Measurements from ENCODE around the gene PI4KA. TPM values are rescaled to one million over a fixed set of nuclear protein-coding genes. Genes with fewer than 3 reads are reported as not detected.
"Not testable (repeated sequence)": the region's sequence is repeated elsewhere in the genome, so short reads cannot be mapped to it uniquely, and the experiment has no call there.

Gene PI4KA
- total and polyA plus RNA-seq, 3 experiments from 2014 or later = 64.9 to 65.8 (median 65.5) TPM

DNA sequence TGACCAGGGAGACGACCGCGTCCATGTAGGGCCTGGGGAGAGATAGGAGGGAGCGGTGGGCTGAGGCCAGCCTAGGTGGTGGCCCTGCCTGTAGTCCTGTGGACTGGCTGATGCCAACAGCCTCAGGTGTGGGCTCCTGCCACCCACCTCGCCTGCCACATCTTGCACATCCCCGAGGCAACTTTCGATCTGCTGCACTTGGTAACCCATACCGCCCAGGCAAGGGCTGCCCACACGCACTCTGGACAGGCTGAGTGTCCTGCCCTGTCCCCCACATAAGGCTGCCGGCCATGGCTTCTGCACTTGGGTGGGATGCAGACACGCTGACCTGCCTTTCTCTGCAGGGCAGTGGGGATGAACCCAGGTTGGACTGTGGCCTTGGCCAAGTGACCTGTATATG is 148.6 kb downstream of the PI4KA start:
- H3K36me3 ChIP-seq (ENCODE audit: insufficient read depth, low read length); H3K27me3 Mint-ChIP-seq; DNase-seq; H3K27me3 ChIP-seq (ENCODE audit: insufficient read depth, low read length, poor library complexity, severe bottlenecking); H3K4me3 Mint-ChIP-seq; H3K27ac ChIP-seq (ENCODE audit: low read depth, low read length); H3K4me1 Mint-ChIP-seq; POLR2A ChIA-PET; H3K4me1 ChIP-seq (ENCODE audit: insufficient read depth, low read length); CTCF ChIA-PET; H3K9me3 Mint-ChIP-seq; H3K4me3 ChIP-seq (ENCODE audit: low read length); H3K27ac Mint-ChIP-seq; H3K9me3 ChIP-seq (ENCODE audit: low read length): not testable (repeated sequence)
- H3K36me3 Mint-ChIP-seq = peaks cover 0 to 40% (median 3%) of the 10 kb centered on the region in 3 donors

DNA sequence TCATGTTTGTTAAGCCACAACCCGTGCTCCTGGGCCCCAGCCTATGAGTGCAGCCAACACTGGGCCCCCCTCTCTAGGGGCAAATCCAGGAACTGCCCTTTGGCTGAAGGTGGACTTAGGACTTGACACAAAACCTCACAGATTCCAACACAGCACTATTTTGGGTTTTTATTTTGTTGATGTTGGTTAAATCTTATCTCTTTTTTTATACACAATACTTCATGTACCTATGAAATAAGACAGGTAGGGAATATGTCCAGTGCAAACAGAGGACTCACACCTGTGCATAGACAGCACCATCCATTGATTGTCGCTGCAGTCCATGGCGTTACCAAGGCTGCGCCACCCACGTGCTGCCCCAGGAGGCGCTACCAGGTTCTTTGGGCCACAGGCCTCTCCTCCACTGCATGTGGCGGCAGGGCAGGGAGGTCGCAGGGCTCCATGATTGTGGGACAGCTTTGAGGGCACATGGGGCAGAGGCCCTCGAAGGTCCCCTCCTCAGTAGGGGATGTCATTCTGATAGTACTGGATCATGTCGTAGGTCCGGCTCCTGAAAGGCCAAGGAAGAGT is 151.0 kb downstream of the PI4KA start:
- H3K4me3 ChIP-seq (ENCODE audit: low read length); H3K9me3 ChIP-seq (ENCODE audit: low read length); CTCF ChIA-PET; DNase-seq; H3K4me1 ChIP-seq (ENCODE audit: insufficient read depth, low read length); H3K9me3 Mint-ChIP-seq; H3K36me3 ChIP-seq (ENCODE audit: insufficient read depth, low read length); H3K27me3 Mint-ChIP-seq; H3K4me3 Mint-ChIP-seq; H3K4me1 Mint-ChIP-seq; H3K27me3 ChIP-seq (ENCODE audit: insufficient read depth, low read length, poor library complexity, severe bottlenecking); H3K27ac ChIP-seq (ENCODE audit: low read depth, low read length); POLR2A ChIA-PET: not testable (repeated sequence)
- Mint-ChIP-seq H3K36me3 (peaks cover 0 to 31% (median 3%) of the 10 kb centered on the region in 3 donors), H3K27ac (peak overlapping the region in 1 of 8 donors; percentile 27)

DNA sequence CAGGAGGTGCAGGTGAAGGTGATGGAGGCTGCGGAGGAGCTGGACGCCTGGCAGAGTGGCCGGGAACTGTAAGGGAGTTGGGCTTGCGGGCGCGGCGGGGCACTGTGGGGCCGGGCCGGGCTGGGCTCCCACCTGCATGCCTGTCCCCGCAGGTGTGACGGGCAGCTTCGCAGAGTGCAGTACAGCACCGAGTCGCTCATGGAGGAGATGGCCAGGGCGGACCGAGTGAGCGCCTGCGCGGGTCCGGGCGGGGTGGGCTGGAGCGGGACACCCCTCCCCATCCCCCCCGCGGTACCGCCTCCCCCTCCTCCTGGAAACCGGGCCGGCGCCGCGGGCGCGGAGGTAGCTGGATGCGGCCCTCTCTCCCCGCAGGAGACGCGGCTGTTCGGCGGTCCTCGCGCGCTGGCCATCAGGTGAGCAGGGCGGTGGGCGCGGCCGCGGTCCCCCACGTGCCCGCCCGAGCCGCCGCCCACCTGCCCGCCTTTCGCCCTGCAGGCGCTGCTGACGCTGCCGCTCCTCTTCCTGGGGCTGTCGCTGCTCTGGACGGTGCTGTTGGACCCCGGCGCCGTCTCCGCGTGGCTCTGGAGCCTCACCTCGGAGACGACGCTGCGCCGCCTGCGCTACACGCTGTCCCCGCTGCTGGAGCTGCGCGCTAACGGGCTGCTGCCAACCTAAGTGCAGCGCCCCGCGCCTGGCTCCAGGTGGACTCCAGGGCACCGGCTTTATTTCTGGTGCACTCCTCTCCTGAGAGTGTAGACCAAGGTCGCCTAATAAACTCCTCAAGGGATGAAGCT is 154.6 kb downstream of the PI4KA start:
- not testable (repeated sequence) for H3K36me3 ChIP-seq (ENCODE audit: insufficient read depth, low read length); H3K9me3 ChIP-seq (ENCODE audit: low read length); H3K27me3 ChIP-seq (ENCODE audit: insufficient read depth, low read length, poor library complexity, severe bottlenecking); H3K27ac ChIP-seq (ENCODE audit: low read depth, low read length); H3K27me3 Mint-ChIP-seq; H3K4me3 ChIP-seq (ENCODE audit: low read length); H3K9me3 Mint-ChIP-seq; H3K4me1 ChIP-seq (ENCODE audit: insufficient read depth, low read length)
- Mint-ChIP-seq H3K27ac (peak overlapping the region in 3 of 8 donors; percentile 19 to 63 (median 57)), H3K4me3 (peak overlapping the region; percentile 63 to 98 (median 77)), H3K4me1 (peaks cover 14 to 18% (median 15%) of the 10 kb centered on the region in 3 donors), H3K36me3 (peaks cover 0 to 16% (median 4%) of the 10 kb centered on the region in 3 donors)
- peak; percentile 11 to 55 (median 18) for DNase-seq
- POLR2A ChIA-PET = interaction anchor here (1.0 to 1.4 kb wide), 5 partner anchors 133 to 587 kb away, joined by 3 to 8 read pairs (median 5); partner anchors contain the start of gene TRMT2A
- CTCF ChIA-PET = interaction anchor here (0.8 to 1.4 kb wide), 3 partner anchors 97 to 309 kb away, joined by 3 to 4 read pairs (median 3); no protein-coding TSS in a partner anchor

DNA sequence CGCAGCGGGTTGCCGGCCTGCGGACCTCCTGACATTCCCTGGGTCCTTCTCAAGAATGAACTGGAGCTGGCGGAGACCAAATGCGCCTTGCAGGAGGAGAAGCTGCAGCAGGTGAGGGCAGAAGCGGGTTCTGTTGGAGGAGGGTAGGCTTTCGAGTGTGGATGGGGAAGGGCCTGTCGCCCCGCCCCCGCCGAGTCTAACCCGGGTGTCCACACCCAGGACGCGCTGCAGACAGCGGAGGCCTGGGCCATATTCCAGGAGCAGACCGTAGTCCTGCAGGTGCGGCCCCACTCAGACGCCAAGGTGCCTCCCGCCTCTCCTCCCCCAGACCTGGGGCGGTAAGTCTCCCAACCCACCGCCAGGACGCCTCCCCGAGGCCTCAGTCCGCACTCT is 155.2 kb downstream of the PI4KA start:
- H3K4me3 ChIP-seq (ENCODE audit: low read length); H3K27me3 Mint-ChIP-seq; H3K27me3 ChIP-seq (ENCODE audit: insufficient read depth, low read length, poor library complexity, severe bottlenecking); H3K4me1 ChIP-seq (ENCODE audit: insufficient read depth, low read length); H3K27ac ChIP-seq (ENCODE audit: low read depth, low read length); H3K9me3 ChIP-seq (ENCODE audit: low read length); CTCF ChIA-PET; H3K36me3 ChIP-seq (ENCODE audit: insufficient read depth, low read length); H3K9me3 Mint-ChIP-seq: not testable (repeated sequence)
- H3K4me3 Mint-ChIP-seq = peak overlapping the region; percentile 91 to 99 (median 98)
- POLR2A ChIA-PET = interaction anchor here (1.0 to 1.4 kb wide), 6 partner anchors 133 to 586 kb away, joined by 3 to 8 read pairs (median 4); partner anchors contain the start of gene TRMT2A
- H3K36me3 Mint-ChIP-seq = peaks cover 0 to 16% (median 4%) of the 10 kb centered on the region in 3 donors
- peak in 2 of 5 donors; percentile 62 to 69 for DNase-seq
- H3K27ac Mint-ChIP-seq = peak overlapping the region in 3 of 8 donors; percentile 90 to 100 (median 100)
- peaks cover 14 to 18% (median 15%) of the 10 kb centered on the region in 3 donors for H3K4me1 Mint-ChIP-seq

DNA sequence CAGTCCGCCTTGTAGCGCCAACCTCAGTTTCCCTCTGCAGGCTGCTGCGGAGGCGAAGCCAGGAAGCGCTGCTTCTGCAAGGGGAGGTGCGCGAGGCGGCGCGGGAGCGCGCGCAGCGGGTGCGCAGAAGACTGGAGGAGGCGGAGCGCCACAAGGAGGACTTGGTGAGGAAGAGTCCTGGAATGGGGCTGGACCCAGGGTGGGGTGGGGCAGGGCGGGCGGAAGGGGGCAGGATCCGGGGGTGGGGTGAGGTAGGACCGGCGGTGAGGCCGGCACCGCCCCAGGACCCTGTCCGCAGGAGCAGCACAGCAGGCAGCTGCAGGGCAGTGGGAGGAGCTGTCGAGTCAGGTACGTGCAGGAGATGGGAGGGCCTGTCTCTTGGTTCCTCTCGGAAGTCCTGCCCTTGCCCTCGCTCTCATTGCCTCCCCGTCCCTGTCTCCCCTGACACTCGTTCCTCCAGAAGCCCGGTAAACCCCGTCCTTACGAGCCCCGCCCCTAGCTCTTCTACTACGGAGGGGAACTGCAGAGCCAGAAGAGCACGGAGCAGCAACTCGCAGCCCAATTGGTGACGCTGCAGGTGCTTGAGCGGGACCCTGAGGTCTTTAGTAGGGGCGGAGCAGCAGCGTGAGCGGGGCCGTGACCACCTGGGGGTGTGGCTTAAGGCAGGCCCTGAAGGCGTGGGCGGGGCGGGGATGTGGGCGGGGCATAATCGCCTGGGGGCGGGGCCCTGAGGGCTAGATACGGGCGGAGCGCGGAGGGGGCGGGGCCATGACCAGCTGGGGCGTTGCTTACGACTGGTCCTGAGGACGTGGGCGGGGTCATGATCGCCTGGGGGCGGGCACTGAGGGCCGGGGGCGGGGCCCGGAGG is 155.8 kb downstream of the PI4KA start:
- peaks cover 0 to 12% (median 4%) of the 10 kb centered on the region in 3 donors for H3K36me3 Mint-ChIP-seq
- POLR2A ChIA-PET = interaction anchor here (0.6 to 1.4 kb wide), 7 partner anchors 132 to 585 kb away, joined by 3 to 8 read pairs (median 4); partner anchors contain the start of gene TRMT2A
- H3K9me3 Mint-ChIP-seq = not testable (repeated sequence)

DNA sequence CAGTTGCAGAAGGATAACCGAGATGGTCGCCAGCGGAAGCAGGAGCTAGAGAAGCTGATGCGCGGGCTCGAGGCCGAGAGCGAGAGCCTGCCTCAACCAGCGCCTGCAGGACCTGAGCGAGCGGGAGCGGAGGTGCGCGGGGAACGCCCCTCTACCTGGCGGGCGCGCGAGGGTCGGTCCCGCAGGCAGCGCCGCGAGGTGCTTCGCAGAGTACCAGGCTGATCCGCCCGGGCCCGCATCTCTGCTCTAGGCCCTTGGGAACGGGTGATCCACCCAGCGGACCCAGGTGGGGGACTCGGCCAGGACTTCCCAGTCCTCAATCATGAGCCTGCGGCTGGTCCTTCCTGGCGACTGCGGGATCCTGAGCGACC is 156.5 kb downstream of the PI4KA start:
- H3K9me3 Mint-ChIP-seq; H3K36me3 ChIP-seq (ENCODE audit: insufficient read depth, low read length); H3K9me3 ChIP-seq (ENCODE audit: low read length); H3K4me1 ChIP-seq (ENCODE audit: insufficient read depth, low read length); H3K27me3 Mint-ChIP-seq; H3K27me3 ChIP-seq (ENCODE audit: insufficient read depth, low read length, poor library complexity, severe bottlenecking); H3K36me3 Mint-ChIP-seq: not testable (repeated sequence)
- Mint-ChIP-seq H3K4me3 (peak overlapping the region; percentile 91 to 99 (median 98)), H3K4me1 (peaks cover 15 to 25% (median 20%) of the 10 kb centered on the region in 3 donors), H3K27ac (peak overlapping the region; percentile 23 to 100 (median 98))
- ChIA-PET POLR2A (interaction anchor here (1.2 to 1.4 kb wide), 2 partner anchors 192 to 585 kb away, joined by 3 to 5 read pairs; partner anchors contain the start of gene TRMT2A), CTCF (interaction anchor here (1.1 to 1.6 kb wide), 2 partner anchors 96 to 246 kb away, joined by 3 to 4 read pairs; no protein-coding TSS in a partner anchor)
- Histone ChIP-seq H3K4me3 (ENCODE audit: low read length) (peak overlapping the region; percentile 60), H3K27ac (ENCODE audit: low read depth, low read length) (peak overlapping the region; percentile 57)
- peak in 2 of 5 donors; percentile 26 to 57 for DNase-seq

More for the DNA sequence above, 155.8 kb downstream of the PI4KA start:
- Histone ChIP-seq H3K27ac (ENCODE audit: low read depth, low read length) (peak overlapping the region; percentile 59), H3K4me3 (ENCODE audit: low read length) (peak overlapping the region; percentile 60)
- not testable (repeated sequence) for H3K4me1 ChIP-seq (ENCODE audit: insufficient read depth, low read length); H3K27me3 Mint-ChIP-seq; H3K36me3 ChIP-seq (ENCODE audit: insufficient read depth, low read length); H3K27me3 ChIP-seq (ENCODE audit: insufficient read depth, low read length, poor library complexity, severe bottlenecking); H3K9me3 ChIP-seq (ENCODE audit: low read length)
- peak overlapping the region; percentile 90 to 100 (median 98) for H3K27ac Mint-ChIP-seq
- peak; percentile 93 to 98 (median 95) for DNase-seq
- CTCF ChIA-PET = interaction anchor here (1.6 kb wide), 1 partner anchor 246 kb away, joined by 3 read pairs; no protein-coding TSS in a partner anchor
- peak overlapping the region; percentile 91 to 99 (median 98) for H3K4me3 Mint-ChIP-seq
- peaks cover 14 to 18% (median 15%) of the 10 kb centered on the region in 3 donors for H3K4me1 Mint-ChIP-seq

DNA sequence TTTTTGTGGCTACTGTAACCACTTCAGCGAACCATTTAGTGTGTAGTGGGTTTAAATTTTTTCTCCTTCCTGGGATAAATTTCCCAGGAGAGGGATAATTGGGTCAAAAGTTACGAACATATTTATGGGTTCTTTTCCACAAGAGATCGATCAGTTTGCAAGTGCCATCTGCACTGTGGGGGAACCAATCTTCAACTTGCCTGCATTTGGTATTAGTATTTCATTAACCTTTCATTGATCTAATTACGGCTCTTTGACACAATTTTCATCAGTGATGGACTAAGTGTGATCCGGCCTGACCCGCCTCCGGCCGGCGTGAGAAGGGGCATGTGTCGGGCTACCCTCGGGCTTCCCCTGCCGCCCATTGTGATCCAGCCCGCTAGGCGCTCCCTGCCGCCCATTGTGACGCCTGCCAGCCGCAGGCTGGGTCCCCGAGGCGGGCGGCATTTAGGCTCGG is 156.9 kb downstream of the PI4KA start:
- peak overlapping the region; percentile 91 to 99 (median 98) for H3K4me3 Mint-ChIP-seq
- H3K36me3 ChIP-seq (ENCODE audit: insufficient read depth, low read length); POLR2A ChIA-PET; H3K4me1 ChIP-seq (ENCODE audit: insufficient read depth, low read length); H3K27me3 ChIP-seq (ENCODE audit: insufficient read depth, low read length, poor library complexity, severe bottlenecking); H3K9me3 ChIP-seq (ENCODE audit: low read length); H3K36me3 Mint-ChIP-seq; DNase-seq; H3K9me3 Mint-ChIP-seq; H3K27me3 Mint-ChIP-seq: not testable (repeated sequence)
- Histone ChIP-seq H3K27ac (ENCODE audit: low read depth, low read length) (peak overlapping the region; percentile 57), H3K4me3 (ENCODE audit: low read length) (peak overlapping the region; percentile 44)
- H3K4me1 Mint-ChIP-seq = peaks cover 15 to 26% (median 21%) of the 10 kb centered on the region in 3 donors
- H3K27ac Mint-ChIP-seq = peak overlapping the region; percentile 61 to 90 (median 80)
- CTCF ChIA-PET = interaction anchor here (1.1 to 1.6 kb wide), 2 partner anchors 95 to 245 kb away, joined by 3 to 4 read pairs; no protein-coding TSS in a partner anchor

Measured in CD8-positive, alpha-beta memory T cell (primary cell).